ENCODE data around the gene PKD1L1. TPM values are rescaled to one million over a fixed set of nuclear protein-coding genes. Genes with fewer than 3 reads are reported as not detected.

Gene PKD1L1
- total and polyA plus RNA-seq, 2 donors (not counting 1 experiment from before 2014, with no cell fraction given), result 0.59 to 0.70 TPM

DNA sequence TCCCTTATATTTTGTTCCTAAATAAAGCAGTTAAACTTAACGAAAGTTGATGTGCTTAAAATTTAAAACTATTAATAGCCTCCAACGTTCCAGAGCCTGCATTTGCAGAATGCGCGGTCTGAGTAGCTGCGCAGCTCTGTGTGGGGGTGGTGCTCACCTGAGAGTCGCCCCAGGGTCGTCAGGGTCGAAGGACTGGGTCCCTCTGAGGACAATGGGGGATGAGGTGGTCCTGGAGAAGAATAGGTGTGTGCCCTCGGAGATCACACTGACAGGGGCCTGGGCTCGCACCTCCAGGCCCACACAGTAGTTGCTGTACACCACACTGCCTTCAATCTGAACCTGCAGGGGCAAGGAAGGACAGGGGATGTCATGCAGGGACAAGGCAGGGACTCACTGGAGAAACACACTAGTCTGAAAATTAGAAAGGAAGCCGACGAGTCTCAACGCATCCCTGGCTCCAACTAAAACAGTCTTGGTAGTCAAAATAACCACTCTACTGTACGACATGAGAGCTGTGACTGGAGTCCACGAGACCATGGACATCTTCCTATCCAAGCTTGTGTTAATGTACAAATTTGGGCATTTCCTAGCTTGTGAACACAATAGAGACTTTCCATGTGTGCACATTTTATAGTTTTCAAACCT, 54.4 kb downstream of the PKD1L1 start:
- Mint-ChIP-seq H3K9me3 (ENCODE audit: insufficient read depth) (no peaks in the 10 kb centered on the region), H3K27me3 (peaks cover 4% of the 10 kb centered on the region), H3K27ac (no peak overlapping the region), H3K4me3 (no peak overlapping the region), H3K4me1 (no peaks in the 10 kb centered on the region)
- ChIA-PET CTCF (no interaction called here), POLR2A (no interaction called here)
- DNase-seq (no peak), ATAC-seq (ENCODE audit: low read depth) (no peak)
- Histone ChIP-seq H3K4me2 (replicated peaks; ENCODE audit: low read depth, low read length, poor library complexity, severe bottlenecking) (no peak overlapping the region), H3K36me3 (replicated peaks in 1 of 2; ENCODE audit: control extremely low read depth in 1 of 2, control insufficient read depth in 1 of 2, extremely low read depth in 1 of 2, insufficient read depth in 2 of 2, low read length in 1 of 2) (no peaks in the 10 kb centered on the region), H3K27ac (ENCODE audit: low read length in 2 of 2) (no peak overlapping the region), H3K79me2 (ENCODE audit: control insufficient read depth, insufficient read depth, low read length) (no peaks in the 10 kb centered on the region), H2AFZ (ENCODE audit: insufficient read depth, low read depth, low read length, poor library complexity, severe bottlenecking) (no peak overlapping the region), H3K9me3 (ENCODE audit: control extremely low read depth in 1 of 3, control insufficient read depth in 2 of 3, insufficient read depth in 1 of 3, low read length in 2 of 3) (no peaks in the 10 kb centered on the region), H3K4me3 (ENCODE audit: control extremely low read depth in 1 of 5, extremely low read depth in 1 of 5, insufficient read depth in 1 of 5, low read depth in 2 of 5, low read length in 4 of 5) (no peak overlapping the region), H3K4me1 (ENCODE audit: control insufficient read depth in 2 of 2, insufficient read depth in 2 of 2, low read length in 2 of 2) (no peaks in the 10 kb centered on the region), H3K9ac (ENCODE audit: low read length) (no peak overlapping the region), H3K27me3 (replicated peaks in 1 of 4; ENCODE audit: control extremely low read depth in 1 of 4, control insufficient read depth in 3 of 4, insufficient read depth in 4 of 4, low read length in 3 of 4) (no peaks in the 10 kb centered on the region), H4K20me1 (ENCODE audit: control insufficient read depth, insufficient read depth, low read length, poor library complexity, severe bottlenecking) (no peaks in the 10 kb centered on the region)
- TF ChIP-seq CTCF (IDR thresholded peaks at IDR 0.05), result no peak
- TF ChIP-seq EZH2 (IDR thresholded peaks at IDR 0.05; ENCODE audit: borderline replicate concordance, insufficient read depth, low read depth, low read length, poor library complexity, severe bottlenecking), result no peak
- 93% methylated on average over 12 of the region's 15 CpGs for WGBS (ENCODE audit: insufficient coverage)
- intact Hi-C loops (cut with micrococcal nuclease), result no loop called here

DNA sequence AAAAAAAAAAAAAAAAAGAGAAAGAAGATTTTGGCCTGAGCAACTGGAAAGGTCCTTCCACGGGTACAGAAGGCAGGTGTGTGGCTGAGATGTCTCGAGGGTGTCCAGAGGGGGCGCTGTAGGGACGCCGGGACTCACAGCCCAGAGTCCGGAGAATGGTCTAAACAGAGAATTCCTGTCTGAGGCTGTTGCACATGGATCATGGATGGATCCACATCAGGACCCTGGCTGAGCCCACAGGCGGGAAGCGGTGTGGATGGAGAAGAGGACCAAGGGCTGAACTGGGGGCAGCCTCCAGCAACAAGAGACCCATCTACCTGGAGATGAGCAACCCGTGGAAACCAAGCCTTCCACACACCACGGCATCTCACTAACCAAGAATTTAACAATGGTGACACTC, 55.0 kb downstream of the PKD1L1 start:
- ATAC-seq (ENCODE audit: low read depth) (no peak), DNase-seq (no peak)
- TF ChIP-seq CTCF (IDR thresholded peaks at IDR 0.05) (no peak), EZH2 (IDR thresholded peaks at IDR 0.05; ENCODE audit: borderline replicate concordance, insufficient read depth, low read depth, low read length, poor library complexity, severe bottlenecking) (no peak)
- peaks cover 4% of the 10 kb centered on the region for H3K27me3 Mint-ChIP-seq
- no peaks in the 10 kb centered on the region for H3K9me3 Mint-ChIP-seq (ENCODE audit: insufficient read depth)
- H3K4me3 Mint-ChIP-seq, result no peak overlapping the region
- no peaks in the 10 kb centered on the region for H3K79me2 ChIP-seq (ENCODE audit: control insufficient read depth, insufficient read depth, low read length)
- intact Hi-C loops (cut with micrococcal nuclease), result no loop called here
- no peak overlapping the region for H3K4me3 ChIP-seq (ENCODE audit: control extremely low read depth in 1 of 5, extremely low read depth in 1 of 5, insufficient read depth in 1 of 5, low read depth in 2 of 5, low read length in 4 of 5)
- no peaks in the 10 kb centered on the region for H3K9me3 ChIP-seq (ENCODE audit: control extremely low read depth in 1 of 3, control insufficient read depth in 2 of 3, insufficient read depth in 1 of 3, low read length in 2 of 3)
- H4K20me1 ChIP-seq (ENCODE audit: control insufficient read depth, insufficient read depth, low read length, poor library complexity, severe bottlenecking), result no peaks in the 10 kb centered on the region
- ChIA-PET CTCF (no interaction called here), POLR2A (no interaction called here)
- H3K4me1 Mint-ChIP-seq, result no peaks in the 10 kb centered on the region
- H3K36me3 ChIP-seq (replicated peaks in 1 of 2; ENCODE audit: control extremely low read depth in 1 of 2, control insufficient read depth in 1 of 2, extremely low read depth in 1 of 2, insufficient read depth in 2 of 2, low read length in 1 of 2), result no peaks in the 10 kb centered on the region
- H3K9ac ChIP-seq (ENCODE audit: low read length), result no peak overlapping the region
- H3K4me1 ChIP-seq (ENCODE audit: control insufficient read depth in 2 of 2, insufficient read depth in 2 of 2, low read length in 2 of 2), result no peaks in the 10 kb centered on the region
- H3K27ac Mint-ChIP-seq, result no peak overlapping the region
- no peak overlapping the region for H3K4me2 ChIP-seq (replicated peaks; ENCODE audit: low read depth, low read length, poor library complexity, severe bottlenecking)
- no peak overlapping the region for H3K27ac ChIP-seq (ENCODE audit: low read length in 2 of 2)
- H3K27me3 ChIP-seq (replicated peaks in 1 of 4; ENCODE audit: control extremely low read depth in 1 of 4, control insufficient read depth in 3 of 4, insufficient read depth in 4 of 4, low read length in 3 of 4), result no peaks in the 10 kb centered on the region
- WGBS (ENCODE audit: insufficient coverage), result 84% methylated on average over 9 of the region's 10 CpGs
- no peak overlapping the region for H2AFZ ChIP-seq (ENCODE audit: insufficient read depth, low read depth, low read length, poor library complexity, severe bottlenecking)

Data from B cell (primary cell).